Spleen (tissue), 11 donors: ENCODE results near the gene TNS2. TPM values are rescaled to one million over a fixed set of nuclear protein-coding genes. Genes with fewer than 3 reads are reported as not detected.

Experiments used
- DNase-seq: peaks from one replicate; pipeline ENCODE4 v3.0.0-alpha.2; 2020
- H3K27ac ChIP-seq, 8 donors: fragments of 200-600 bp; sonication (generic) in 7 of 8; 1 replicate in 4 of 8; 2 replicates in 4 of 8; pipeline versions ENCODE4 v1.5.0 to v1.8.0; 2016 to 2021; ENCODE audit warnings: inconsistent platforms in 4 of 8, mild to moderate bottlenecking in 4 of 8, moderate library complexity in 1 of 8
- H3K27me3 ChIP-seq, 7 donors: fragments of 200-600 bp; sonication (generic) in 6 of 7; replicated peaks in 1 of 7; 1 replicate in 4 of 7; 2 replicates in 3 of 7; pipeline versions ENCODE4 v1.5.0 to v1.8.0; 2016 to 2021; ENCODE audit warnings: inconsistent platforms in 3 of 7, mild to moderate bottlenecking in 1 of 7
- H3K36me3 ChIP-seq, 6 donors: fragments of 200-600 bp; sonication (generic) in 5 of 6; 1 replicate in 4 of 6; 2 replicates in 2 of 6; pipeline versions ENCODE4 v1.5.0 to v1.8.0; 2016 to 2021; ENCODE audit warnings: inconsistent platforms in 2 of 6
- H3K4me1 ChIP-seq, 6 donors: fragments of 200-600 bp; sonication (generic) in 5 of 6; 1 replicate in 3 of 6; 2 replicates in 3 of 6; pipeline versions ENCODE4 v1.5.0 to v1.8.0; 2016 to 2021; ENCODE audit warnings: inconsistent platforms in 3 of 6
- H3K4me3 ChIP-seq, 8 donors: fragments of 200-600 bp; sonication (generic) in 7 of 8; 1 replicate in 4 of 8; 2 replicates in 4 of 8; pipeline versions ENCODE4 v1.5.0 to v1.8.0; 2016 to 2021; ENCODE audit warnings: inconsistent platforms in 4 of 8, mild to moderate bottlenecking in 4 of 8, moderate library complexity in 2 of 8
- H3K9me3 ChIP-seq, 8 donors: fragments of 200-600 bp; sonication (generic) in 7 of 8; 1 replicate in 4 of 8; 2 replicates in 4 of 8; pipeline versions ENCODE4 v1.5.0 to v1.8.0; 2016 to 2021; ENCODE audit warnings: inconsistent platforms in 4 of 8
- CTCF ChIP-seq, 11 experiments: fragments of 200-600 bp in 7 of 11; fragments of 450-650 bp in 4 of 11; sonication (generic) in 4 of 11; IDR thresholded peaks in 8 of 11; conservative IDR thresholded peaks in 3 of 11; 1 replicate in 7 of 11; 2 replicates in 4 of 11; pipeline versions ENCODE4 v1.4.0 to v1.8.0; 2016 to 2021; ENCODE audit warnings: antibody characterized with exemption in 11 of 11, inconsistent platforms in 4 of 11, mild to moderate bottlenecking in 1 of 11
- POLR2A ChIP-seq, 3 donors: fragments of 450-650 bp; IDR thresholded peaks; one replicate each; pipeline ENCODE4 v1.5.1; 2017; ENCODE audit warnings: antibody characterized with exemption in 3 of 3, mild to moderate bottlenecking in 1 of 3
- POLR2AphosphoS5 ChIP-seq, 3 donors: sonication (generic); formaldehyde crosslinking; IDR thresholded peaks; one replicate each; pipeline ENCODE4 v1.5.1; 2017; ENCODE audit warnings: antibody characterized with exemption in 3 of 3
- WGBS, 5 donors: extraction: QIAGEN DNeasy Blood & Tissue Kit in 3 of 5; methylation state at CpG; one replicate each; pipeline versions ENCODE4 v1.1.5 to v1.1.7; 2013 to 2018; 5-methylcytosine and 5-hydroxymethylcytosine counted together
- intact Hi-C: fragments of 100-400 bp; cut with DNase I; formaldehyde crosslinking; loops from one replicate; pipeline ENCODE4 v1.15.0; 2023; ENCODE audit warnings: low total_unique reads
- polyA plus RNA-seq, 3 donors: library from polyadenylated mRNA; stranded (reverse); fragments of 200-250 nt; gene quantifications; one replicate each; pipeline ENCODE4 v1.2.1, GENCODE V29; 2013
- total RNA-seq, 7 donors: library from RNA; depleted of rRNA in 3 of 7; stranded (reverse); fragments of >200 nt in 3 of 7; fragmentation: NEBNext Ultra II Directional in 4 of 7; extraction: Animal tissue kit (Norgen Biotek cat#: 25700) in 4 of 7; gene quantifications; one replicate each; pipeline versions ENCODE4 v1.1.0 to v1.2.1, GENCODE V29; 2016 to 2021
- donor health status: healthy with polysubstance abuse.
- donor health status: DM: no; HTN: no; CAD: no; lungs with moderate emphysema.
- donor health status: DM: no; HTN: no; CAD: no.
- donor health status: Bipolar disorder and iron deficiency.
- donor health status: healthy.
- donor health status: DM: no; HTN: no; CAD: no.
- donor health status: DM: yes; HTN: yes; CAD: no.

TNS2 gene
- total and polyA plus RNA-seq, 10 donors, result 36.6 to 301 (median 162) TPM

- peaks cover 15 to 92% (median 61%) of the 10 kb centered on the region in 6 donors for H3K4me1 ChIP-seq
These were observed 17.5 kb downstream of the TNS2 start for GRCh38 chr12:53067074-53067992.

GRCh38 chr12:53067993-53068770, 18.3 kb downstream of the TNS2 start:
- Histone ChIP-seq H3K27me3 (no peaks in the 10 kb centered on the region), H3K4me3 (no peak overlapping the region), H3K36me3 (peaks cover 0 to 100% (median 45%) of the 10 kb centered on the region in 6 donors), H3K27ac (peak overlapping the region in 6 of 8 donors; percentile 35 to 94 (median 74)), H3K4me1 (peaks cover 22 to 94% (median 68%) of the 10 kb centered on the region in 6 donors), H3K9me3 (no peaks in the 10 kb centered on the region)
- no peak for TF ChIP-seq CTCF (IDR thresholded peaks at IDR 0.05 in 8 of 11, conservative IDR thresholded peaks at IDR 0.05 in 3 of 11)
- TF ChIP-seq POLR2AphosphoS5 (IDR thresholded peaks at IDR 0.05), result peak in 1 of 3 donors; percentile 61
- TF ChIP-seq POLR2A (IDR thresholded peaks at IDR 0.05), result no peak
- 83 to 93% (median 88%) methylated on average over 13 of the region's 13 CpGs for WGBS, 5 donors
- intact Hi-C loops, result loop anchor here (2.0 kb wide), 1 partner anchor 31 kb away; no protein-coding TSS in a partner anchor
- DNase-seq, result no peak

More at GRCh38 chr12:53067074-53067992, 17.5 kb downstream of the TNS2 start:
- DNase-seq, result no peak
- no peaks in the 10 kb centered on the region for H3K9me3 ChIP-seq
- H3K27me3 ChIP-seq, result no peaks in the 10 kb centered on the region
- intact Hi-C loops, result no loop called here
- H3K36me3 ChIP-seq, result peaks cover 0 to 100% (median 46%) of the 10 kb centered on the region in 6 donors
- peak overlapping the region in 5 of 8 donors; percentile 36 to 94 (median 79) for H3K27ac ChIP-seq
- TF ChIP-seq CTCF (IDR thresholded peaks at IDR 0.05 in 8 of 11, conservative IDR thresholded peaks at IDR 0.05 in 3 of 11), result no peak
- no peak for TF ChIP-seq POLR2A (IDR thresholded peaks at IDR 0.05)
- peak in 1 of 3 donors; percentile 6 for TF ChIP-seq POLR2AphosphoS5 (IDR thresholded peaks at IDR 0.05)
- WGBS, 5 donors, result 74 to 84% (median 80%) methylated on average over 7 of the region's 7 CpGs
- no peak overlapping the region for H3K4me3 ChIP-seq

GRCh38 chr12:53068811-53069585, 19.1 kb downstream of the TNS2 start:
- Histone ChIP-seq H3K4me1 (peaks cover 25 to 93% (median 69%) of the 10 kb centered on the region in 6 donors), H3K9me3 (no peaks in the 10 kb centered on the region), H3K27me3 (no peaks in the 10 kb centered on the region), H3K36me3 (peaks cover 0 to 100% (median 39%) of the 10 kb centered on the region in 6 donors), H3K4me3 (no peak overlapping the region), H3K27ac (peak overlapping the region in 6 of 8 donors; percentile 46 to 94 (median 74))
- DNase-seq, result no peak
- TF ChIP-seq CTCF (IDR thresholded peaks at IDR 0.05 in 8 of 11, conservative IDR thresholded peaks at IDR 0.05 in 3 of 11) (no peak), POLR2AphosphoS5 (IDR thresholded peaks at IDR 0.05) (peak in 1 of 3 donors; percentile 39)
- WGBS, 5 donors, result 77 to 89% (median 84%) methylated on average over 15 of the region's 15 CpGs
- intact Hi-C loops, result loop anchor here (2.0 kb wide), 1 partner anchor 30 kb away; no protein-coding TSS in a partner anchor
